Muscle of arm (tissue), 14 donors: Measurements from ENCODE around the gene SERPING1. TPM values are rescaled to one million over a fixed set of nuclear protein-coding genes. Genes with fewer than 3 reads are reported as not detected.
A peak's percentile ranks its signal among the peaks of the same experiment; 100 is the strongest.

Source experiments
- DNase-seq: peaks from one replicate; pipeline ENCODE4 v3.0.0-alpha.2; 2013
- long read RNA-seq, 11 donors: transcript quantifications; one replicate each; lab custom pipeline, GENCODE V29; 2026
- polyA plus RNA-seq, 12 donors: library from polyadenylated mRNA; unstranded; fragments of 120-200 nt; gene quantifications; one replicate each; pipeline ENCODE4 v1.2.1, GENCODE V29; 2013; ENCODE audit not compliant: insufficient read length in 12 of 12

SERPING1 gene
- polyA plus RNA-seq, result 100 to 1,000 TPM in 4 of 12 donors, 10 to 100 TPM in 7, not detected in 1; 74.1 to 187 (median 90.7) TPM
- long read RNA-seq, donor 1, partial matches to known transcripts, result 39 of 47 reads
- long read RNA-seq, donor 1, other reads (novel, unspliced or antisense), result 0 of 47 reads
- long read RNA-seq, donor 2, transcript SERPING1-201 (8 exons, 2,002 nt), result major isoform, 12 of 125 reads
- long read RNA-seq, donor 2, partial matches to known transcripts, result 109 of 125 reads
- long read RNA-seq, donor 2, other reads (novel, unspliced or antisense), result 0 of 125 reads
- long read RNA-seq, donor 3, transcript SERPING1-201 (8 exons, 2,002 nt), result major isoform, 5 of 49 reads
- long read RNA-seq, donor 3, partial matches to known transcripts, result 41 of 49 reads
- long read RNA-seq, donor 3, other reads (novel, unspliced or antisense), result 0 of 49 reads
- long read RNA-seq, donor 4, partial matches to known transcripts, result 33 of 38 reads
- long read RNA-seq, donor 4, other reads (novel, unspliced or antisense), result 0 of 38 reads
- long read RNA-seq, donor 5, result 0 reads
- long read RNA-seq, donor 6, transcript SERPING1-201 (8 exons, 2,002 nt), result major isoform, 6 of 44 reads
- long read RNA-seq, donor 6, partial matches to known transcripts, result 32 of 44 reads
- long read RNA-seq, donor 6, other reads (novel, unspliced or antisense), result 0 of 44 reads
- long read RNA-seq, donor 7, partial matches to known transcripts, result 40 of 44 reads
- long read RNA-seq, donor 7, other reads (novel, unspliced or antisense), result 0 of 44 reads
- long read RNA-seq, donor 8, transcript SERPING1-201 (8 exons, 2,002 nt), result major isoform, 15 of 99 reads
- long read RNA-seq, donor 8, partial matches to known transcripts, result 81 of 99 reads
- long read RNA-seq, donor 8, other reads (novel, unspliced or antisense), result 0 of 99 reads
- long read RNA-seq, donor 9, transcript SERPING1-201 (8 exons, 2,002 nt), result major isoform, 6 of 90 reads
- long read RNA-seq, donor 9, partial matches to known transcripts, result 78 of 90 reads
- long read RNA-seq, donor 9, other reads (novel, unspliced or antisense), result 0 of 90 reads
- long read RNA-seq, donor 10, transcript SERPING1-201 (8 exons, 2,002 nt), result major isoform, 12 of 74 reads
- long read RNA-seq, donor 10, partial matches to known transcripts, result 59 of 74 reads
- long read RNA-seq, donor 10, other reads (novel, unspliced or antisense), result 0 of 74 reads
- long read RNA-seq, donor 11, transcript SERPING1-209 (2 exons, 908 nt), result minor isoform, 7 of 110 reads
- long read RNA-seq, donor 11, transcript SERPING1-201 (8 exons, 2,002 nt), result major isoform, 9 of 110 reads
- long read RNA-seq, donor 11, partial matches to known transcripts, result 92 of 110 reads
- long read RNA-seq, donor 11, other reads (novel, unspliced or antisense), result 0 of 110 reads

- peak; percentile 66 for DNase-seq
Observed at GRCh38 chr11:57597461-57597915, at the start of gene SERPING1. TSS of gene SERPING1 (plus strand) at chr11:57597685. CDS start at chr11:57598271, 586 bp downstream.

GRCh38 chr11:57547854-57548377 lies 49.6 kb upstream of the SERPING1 start:
- no peak for DNase-seq

GRCh38 chr11:57549983-57550382 lies 47.5 kb upstream of the SERPING1 start:
- DNase-seq, result no peak

- no peak for DNase-seq
Observed at GRCh38 chr11:57551941-57552340, 45.5 kb upstream of the SERPING1 start.

- no peak for DNase-seq
Observed at GRCh38 chr11:57552479-57552878, 45.0 kb upstream of the SERPING1 start.

- no peak for DNase-seq
Observed at GRCh38 chr11:57555393-57555792, 42.1 kb upstream of the SERPING1 start.

GRCh38 chr11:57556041-57556440 lies 41.4 kb upstream of the SERPING1 start:
- DNase-seq, result no peak

GRCh38 chr11:57560146-57560545 lies 37.3 kb upstream of the SERPING1 start:
- DNase-seq, result no peak

GRCh38 chr11:57562596-57562995 lies 34.9 kb upstream of the SERPING1 start:
- DNase-seq, result no peak

GRCh38 chr11:57566005-57566904 lies 31.2 kb upstream of the SERPING1 start:
- peak; percentile 46 for DNase-seq

- peak; percentile 35 for DNase-seq
Observed at GRCh38 chr11:57566905-57567514, 30.5 kb upstream of the SERPING1 start.

GRCh38 chr11:57567515-57568329 lies 29.8 kb upstream of the SERPING1 start, which contains the start of gene UBE2L6:
TSS of gene UBE2L6 (minus strand) at chr11:57567672. CDS start at chr11:57567611, 61 bp downstream.
- peak; percentile 55 for DNase-seq

- peak; percentile 87 for DNase-seq
Observed at GRCh38 chr11:57568330-57568766, 29.1 kb upstream of the SERPING1 start.

GRCh38 chr11:57571606-57572005 lies 25.9 kb upstream of the SERPING1 start:
- DNase-seq, result no peak

- DNase-seq, result no peak
Observed at GRCh38 chr11:57574061-57574460, 23.4 kb upstream of the SERPING1 start.

- DNase-seq, result no peak
Observed at GRCh38 chr11:57584341-57584740, 13.1 kb upstream of the SERPING1 start.

GRCh38 chr11:57585301-57585700 lies 12.2 kb upstream of the SERPING1 start:
- DNase-seq, result no peak

- no peak for DNase-seq
Observed at GRCh38 chr11:57586711-57587245, 10.7 kb upstream of the SERPING1 start.
